ENCODE data around the gene TTC34. TPM values are rescaled to one million over a fixed set of nuclear protein-coding genes. Genes with fewer than 3 reads are reported as not detected.

Gene TTC34
- total and polyA plus RNA-seq, 2 donors from 2014 or later = 0.15 to 2.4 TPM

DNA sequence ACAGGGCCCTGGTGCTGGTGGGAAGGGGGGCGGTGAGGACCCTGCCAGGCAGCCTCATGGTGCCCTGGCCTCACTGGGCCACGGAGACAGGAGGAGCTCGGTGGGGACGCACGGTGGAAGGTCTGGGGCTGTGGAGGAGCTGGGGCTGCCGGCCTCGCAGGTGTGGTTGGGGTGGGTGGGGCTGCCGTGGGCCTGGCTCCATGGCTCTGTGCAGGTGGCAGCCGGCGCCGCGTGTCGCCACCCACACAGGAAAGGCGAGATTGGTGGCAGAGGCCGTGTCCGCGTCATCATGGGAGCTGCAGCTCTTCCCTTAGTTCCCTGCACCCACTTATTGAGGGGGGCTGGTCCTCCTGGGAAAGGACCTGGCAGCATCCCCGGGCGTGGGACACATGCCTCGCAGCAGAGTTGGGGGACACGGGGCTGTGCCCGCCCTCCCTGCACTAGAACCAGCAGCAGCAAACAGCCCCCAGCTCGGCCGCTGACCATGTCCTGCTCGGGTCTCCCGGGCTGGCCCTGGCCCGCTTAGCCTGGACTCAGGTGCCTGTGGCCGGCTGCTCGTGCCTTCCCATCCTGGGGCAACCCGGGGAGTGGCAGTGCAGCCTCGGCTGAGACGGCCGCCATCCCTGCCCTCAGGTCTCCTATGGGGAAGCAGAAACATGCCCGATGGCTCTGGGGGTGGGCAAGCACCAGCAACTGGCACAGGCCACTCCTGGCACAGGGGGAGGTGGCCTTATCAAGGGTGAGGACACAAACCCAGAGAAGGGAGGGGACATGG, 7.5 kb upstream of the TTC34 start:
- Histone ChIP-seq H3K27ac (ENCODE audit: low read depth in 2 of 2, low read length in 2 of 2) (no peak overlapping the region), H3K4me3 (ENCODE audit: low read length in 3 of 3) (no peak overlapping the region), H3K4me1 (ENCODE audit: control insufficient read depth in 2 of 3, insufficient read depth in 2 of 3, low read depth in 1 of 3, low read length in 3 of 3) (no peaks in the 10 kb centered on the region), H3K27me3 (ENCODE audit: control insufficient read depth, insufficient read depth, low read length) (peaks cover 3% of the 10 kb centered on the region), H3K9me3 (ENCODE audit: control insufficient read depth in 2 of 3, insufficient read depth in 1 of 3, low read length in 3 of 3) (no peaks in the 10 kb centered on the region), H3K36me3 (ENCODE audit: control insufficient read depth in 2 of 3, insufficient read depth in 3 of 3, low read length in 3 of 3) (no peaks in the 10 kb centered on the region), H3K9ac (ENCODE audit: low read length in 3 of 3) (no peak overlapping the region)
- FAIRE-seq = no peak
- TF ChIP-seq, protein P1, sequence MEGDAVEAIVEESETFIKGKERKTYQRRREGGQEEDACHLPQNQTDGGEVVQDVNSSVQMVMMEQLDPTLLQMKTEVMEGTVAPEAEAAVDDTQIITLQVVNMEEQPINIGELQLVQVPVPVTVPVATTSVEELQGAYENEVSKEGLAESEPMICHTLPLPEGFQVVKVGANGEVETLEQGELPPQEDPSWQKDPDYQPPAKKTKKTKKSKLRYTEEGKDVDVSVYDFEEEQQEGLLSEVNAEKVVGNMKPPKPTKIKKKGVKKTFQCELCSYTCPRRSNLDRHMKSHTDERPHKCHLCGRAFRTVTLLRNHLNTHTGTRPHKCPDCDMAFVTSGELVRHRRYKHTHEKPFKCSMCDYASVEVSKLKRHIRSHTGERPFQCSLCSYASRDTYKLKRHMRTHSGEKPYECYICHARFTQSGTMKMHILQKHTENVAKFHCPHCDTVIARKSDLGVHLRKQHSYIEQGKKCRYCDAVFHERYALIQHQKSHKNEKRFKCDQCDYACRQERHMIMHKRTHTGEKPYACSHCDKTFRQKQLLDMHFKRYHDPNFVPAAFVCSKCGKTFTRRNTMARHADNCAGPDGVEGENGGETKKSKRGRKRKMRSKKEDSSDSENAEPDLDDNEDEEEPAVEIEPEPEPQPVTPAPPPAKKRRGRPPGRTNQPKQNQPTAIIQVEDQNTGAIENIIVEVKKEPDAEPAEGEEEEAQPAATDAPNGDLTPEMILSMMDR (IDR thresholded peaks at IDR 0.05; ENCODE audit: borderline replicate concordance, extremely low read depth, insufficient read depth) = no peak
- no peak for DNase-seq
- intact Hi-C loops (cut with DNase I) = no loop called here

- TF ChIP-seq, protein P1 (IDR thresholded peaks at IDR 0.05; ENCODE audit: borderline replicate concordance, extremely low read depth, insufficient read depth) = no peak
- no peak for DNase-seq
- Histone ChIP-seq H3K9ac (ENCODE audit: low read length in 3 of 3) (no peak overlapping the region), H3K27ac (ENCODE audit: low read depth in 2 of 2, low read length in 2 of 2) (no peak overlapping the region), H3K27me3 (ENCODE audit: control insufficient read depth, insufficient read depth, low read length) (peaks cover 3% of the 10 kb centered on the region), H3K9me3 (ENCODE audit: control insufficient read depth in 2 of 3, insufficient read depth in 1 of 3, low read length in 3 of 3) (no peaks in the 10 kb centered on the region), H3K36me3 (ENCODE audit: control insufficient read depth in 2 of 3, insufficient read depth in 3 of 3, low read length in 3 of 3) (no peaks in the 10 kb centered on the region), H3K4me1 (ENCODE audit: control insufficient read depth in 2 of 3, insufficient read depth in 2 of 3, low read depth in 1 of 3, low read length in 3 of 3) (no peaks in the 10 kb centered on the region), H3K4me3 (ENCODE audit: low read length in 3 of 3) (no peak overlapping the region)
- intact Hi-C loops (cut with DNase I) = no loop called here
- FAIRE-seq = no peak
Observed at GRCh38 chr1:2808386-2808705, 6.9 kb upstream of the TTC34 start.

DNA sequence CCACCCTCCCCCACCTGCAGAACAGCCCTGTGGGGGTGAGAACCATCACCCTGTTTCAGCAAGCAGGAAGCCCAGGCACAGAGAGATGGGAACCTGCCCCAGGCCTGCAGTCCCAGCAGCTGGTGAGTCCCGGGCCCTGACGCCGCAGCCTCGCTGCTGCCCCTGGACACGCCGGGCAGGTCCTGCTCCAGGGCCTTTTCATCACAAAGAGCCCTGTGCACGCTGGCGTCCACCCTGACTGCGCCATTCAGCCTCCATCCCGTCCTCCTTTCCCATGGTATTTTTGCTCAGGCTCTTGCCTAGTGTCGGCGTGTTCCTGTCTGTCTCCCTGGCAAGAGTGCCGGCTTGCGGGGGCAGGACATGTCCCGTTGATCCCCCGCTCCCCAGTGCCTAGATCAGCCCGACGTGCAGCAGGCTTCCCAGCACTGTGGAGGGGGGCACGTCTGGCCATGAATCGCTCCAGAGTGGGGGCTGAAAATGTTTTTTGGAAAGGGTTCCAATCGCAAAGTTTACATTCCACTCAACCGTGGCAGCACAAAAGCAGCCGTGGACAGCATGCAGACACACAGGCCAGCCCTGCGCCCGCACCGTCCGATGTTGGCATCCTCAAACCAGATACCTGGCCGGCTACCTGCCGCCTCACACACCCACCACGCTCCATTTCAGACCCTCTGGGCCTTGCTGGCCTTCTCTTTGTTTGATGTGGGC, 6.3 kb upstream of the TTC34 start:
- FAIRE-seq (no peak), DNase-seq (peak in 1 of 5 donors; percentile 63)
- H3K27ac ChIP-seq (ENCODE audit: low read depth in 2 of 2, low read length in 2 of 2) = no peak overlapping the region
- no peaks in the 10 kb centered on the region for H3K4me1 ChIP-seq (ENCODE audit: control insufficient read depth in 2 of 3, insufficient read depth in 2 of 3, low read depth in 1 of 3, low read length in 3 of 3)
- no peak overlapping the region for H3K9ac ChIP-seq (ENCODE audit: low read length in 3 of 3)
- no peaks in the 10 kb centered on the region for H3K9me3 ChIP-seq (ENCODE audit: control insufficient read depth in 2 of 3, insufficient read depth in 1 of 3, low read length in 3 of 3)
- intact Hi-C loops (cut with DNase I) = no loop called here
- H3K36me3 ChIP-seq (ENCODE audit: control insufficient read depth in 2 of 3, insufficient read depth in 3 of 3, low read length in 3 of 3) = no peaks in the 10 kb centered on the region
- TF ChIP-seq, protein P1 (IDR thresholded peaks at IDR 0.05; ENCODE audit: borderline replicate concordance, extremely low read depth, insufficient read depth) = no peak
- peaks cover 3% of the 10 kb centered on the region for H3K27me3 ChIP-seq (ENCODE audit: control insufficient read depth, insufficient read depth, low read length)
- H3K4me3 ChIP-seq (ENCODE audit: low read length in 3 of 3) = no peak overlapping the region
